IPS DF 4.7 (cell line): Measurements from ENCODE around the gene ADAM19.

Source experiments
- DNase-seq: peaks from one replicate; pipeline ENCODE4 v3.0.0-alpha.2; 2013; ENCODE audit warnings: low spot score; ENCODE audit errors: extremely low read depth

ADAM19 gene

GRCh38 chr5:157544623-157544989 is 31.0 kb downstream of the ADAM19 start:
- no peak for DNase-seq

GRCh38 chr5:157543825-157544622 is 31.6 kb downstream of the ADAM19 start:
- DNase-seq: no peak

GRCh38 chr5:157542282-157543000 is 33.1 kb downstream of the ADAM19 start:
- DNase-seq: no peak

GRCh38 chr5:157541447-157542118 is 34.0 kb downstream of the ADAM19 start:
- no peak for DNase-seq

- no peak for DNase-seq
These were observed 34.7 kb downstream of the ADAM19 start for GRCh38 chr5:157540707-157541446.

GRCh38 chr5:157540124-157540523 is 35.5 kb downstream of the ADAM19 start:
- DNase-seq: no peak

GRCh38 chr5:157539503-157540022 is 36.0 kb downstream of the ADAM19 start:
- DNase-seq: no peak

- no peak for DNase-seq
These were observed 37.3 kb downstream of the ADAM19 start for GRCh38 chr5:157538311-157538710.

- no peak for DNase-seq
These were observed 40.3 kb downstream of the ADAM19 start for GRCh38 chr5:157535042-157535865.

- DNase-seq: no peak
These were observed 42.5 kb downstream of the ADAM19 start for GRCh38 chr5:157533011-157533481.

- no peak for DNase-seq
These were observed 43.6 kb downstream of the ADAM19 start for GRCh38 chr5:157532022-157532421.

- DNase-seq: no peak
These were observed 45.2 kb downstream of the ADAM19 start for GRCh38 chr5:157530226-157530972.

- DNase-seq: no peak
These were observed 46.6 kb downstream of the ADAM19 start for GRCh38 chr5:157529002-157529401.

- DNase-seq: no peak
These were observed 47.4 kb downstream of the ADAM19 start for GRCh38 chr5:157528036-157528632.

- DNase-seq: no peak
These were observed 50.7 kb downstream of the ADAM19 start for GRCh38 chr5:157524887-157525286.

GRCh38 chr5:157523976-157524375 is 51.6 kb downstream of the ADAM19 start:
- no peak for DNase-seq

- no peak for DNase-seq
These were observed 53.9 kb downstream of the ADAM19 start for GRCh38 chr5:157521704-157522029.

GRCh38 chr5:157520911-157521703 is 54.5 kb downstream of the ADAM19 start:
- DNase-seq: no peak
